HL-60 (cell line): Measurements from ENCODE around the gene NPRL2.

Experiments
- CTCF ChIP-seq: IDR thresholded peaks from one replicate; pipeline ENCODE4 v1.5.1; 2011; ENCODE audit warnings: low read length, control low read depth, inconsistent platforms; ENCODE audit not compliant: insufficient read depth
- GABPA ChIP-seq: IDR thresholded peaks from 2 replicates; pipeline ENCODE4 v1.6.1; 2012; ENCODE audit warnings: low read depth
- POLR2AphosphoS5 ChIP-seq: IDR thresholded peaks from 2 replicates; pipeline ENCODE4 v1.6.1; 2012; ENCODE audit warnings: low read depth
- REST ChIP-seq: IDR thresholded peaks from 2 replicates; pipeline ENCODE4 v1.6.1; 2012; ENCODE audit warnings: low read depth; ENCODE audit not compliant: insufficient replicate concordance

- TF ChIP-seq CTCF (no peak), POLR2AphosphoS5 (no peak; the same call in 1 of the 2 replicates), REST (no peak), GABPA (no peak)
Observed at GRCh38 chr3:50357481-50357880, 6.9 kb upstream of the NPRL2 start.
